ENCODE data around the gene RNF126.

GRCh38 chr19:609004-609346, 54.0 kb downstream of the RNF126 start:
- TF ChIP-seq CTCF (conservative IDR thresholded peaks at IDR 0.05; ENCODE audit: low read depth, low read length) (no peak), RCOR1 (IDR thresholded peaks at IDR 0.05; ENCODE audit: insufficient replicate concordance, low read length) (no peak), MXI1 (IDR thresholded peaks at IDR 0.05; ENCODE audit: borderline replicate concordance, low read depth, low read length) (no peak), POLR2A (IDR thresholded peaks at IDR 0.05; ENCODE audit: low read depth, low read length) (no peak), RFX5 (IDR thresholded peaks at IDR 0.05; ENCODE audit: low read depth, low read length) (no peak), BHLHE40 (IDR thresholded peaks at IDR 0.05; ENCODE audit: low read depth, low read length) (no peak), CHD1 (IDR thresholded peaks at IDR 0.05; ENCODE audit: low read depth, low read length) (no peak), CEBPB (IDR thresholded peaks at IDR 0.05; ENCODE audit: low read depth, low read length) (no peak), RAD21 (IDR thresholded peaks at IDR 0.05; ENCODE audit: low read length) (no peak), MAZ (IDR thresholded peaks at IDR 0.05; ENCODE audit: borderline replicate concordance, low read depth, low read length) (no peak)
